Ascending aorta (tissue), 2 donors: Measurements from ENCODE around the gene KRTAP12-4. TPM values are rescaled to one million over a fixed set of nuclear protein-coding genes. Genes with fewer than 3 reads are reported as not detected.

Source experiments
- DNase-seq, 2 donors: peaks; one replicate each; pipeline ENCODE4 v3.0.0-alpha.2; 2019; ENCODE audit warnings: low spot score in 2 of 2
- H3K27ac ChIP-seq, 2 donors: fragments of 200-600 bp; sonication (generic); one replicate each; pipeline ENCODE4 v1.5.1; 2016 to 2017; ENCODE audit warnings: mild to moderate bottlenecking in 1 of 2
- H3K27me3 ChIP-seq: fragments of 200-600 bp; sonication (generic); one replicate; pipeline ENCODE4 v1.5.1; 2017
- H3K36me3 ChIP-seq, 2 donors: fragments of 200-600 bp; sonication (generic); one replicate each; pipeline ENCODE4 v1.5.1; 2016
- H3K4me1 ChIP-seq, 2 donors: fragments of 200-600 bp; sonication (generic); one replicate each; pipeline ENCODE4 v1.5.1; 2016 to 2017; ENCODE audit warnings: mild to moderate bottlenecking in 1 of 2
- H3K4me3 ChIP-seq, 2 donors: fragments of 200-600 bp; sonication (generic); one replicate each; pipeline ENCODE4 v1.5.1; 2016 to 2017; ENCODE audit warnings: mild to moderate bottlenecking in 1 of 2
- H3K9me3 ChIP-seq, 2 donors: fragments of 200-600 bp; sonication (generic); one replicate each; pipeline ENCODE4 v1.5.1; 2016
- CTCF ChIP-seq, 3 experiments: fragments of 200-600 bp in 2 of 3; fragments of 450-650 bp in 1 of 3; sonication (generic) in 2 of 3; IDR thresholded peaks; one replicate each; pipeline ENCODE4 v1.5.1; 2016 to 2019; ENCODE audit warnings: antibody characterized with exemption in 3 of 3, mild to moderate bottlenecking in 1 of 3, moderate library complexity in 1 of 3
- intact Hi-C: fragments of 100-400 bp; cut with DNase I; formaldehyde crosslinking; loops from one replicate; pipeline ENCODE4 v1.15.1; 2023
- total RNA-seq: library from RNA; depleted of rRNA; stranded (reverse); fragments of >200 nt; gene quantifications from one replicate; pipeline ENCODE4 v1.1.0, GENCODE V29; 2016

Gene KRTAP12-4
- total RNA-seq, 1 donor from 2014 or later = not detected

- Histone ChIP-seq H3K4me1 (no peaks in the 10 kb centered on the region), H3K36me3 (no peaks in the 10 kb centered on the region), H3K4me3 (no peak overlapping the region), H3K27me3 (no peaks in the 10 kb centered on the region), H3K9me3 (peaks cover 0 to 15% of the 10 kb centered on the region in 2 donors), H3K27ac (no peak overlapping the region)
- intact Hi-C loops = no loop called here
- DNase-seq = no peak
- no peak for TF ChIP-seq CTCF (IDR thresholded peaks at IDR 0.05)
Measured at GRCh38 chr21:44625756-44626155, 28.7 kb downstream of the KRTAP12-4 start.

- Histone ChIP-seq H3K36me3 (no peaks in the 10 kb centered on the region), H3K27me3 (no peaks in the 10 kb centered on the region), H3K4me1 (no peaks in the 10 kb centered on the region), H3K27ac (no peak overlapping the region), H3K4me3 (no peak overlapping the region), H3K9me3 (peaks cover 0 to 3% of the 10 kb centered on the region in 2 donors)
- TF ChIP-seq CTCF (IDR thresholded peaks at IDR 0.05) = no peak
- intact Hi-C loops = no loop called here
- no peak for DNase-seq
Measured at GRCh38 chr21:44623575-44623974, 30.9 kb downstream of the KRTAP12-4 start.

GRCh38 chr21:44619886-44620285 lies 34.6 kb downstream of the KRTAP12-4 start:
- TF ChIP-seq CTCF (IDR thresholded peaks at IDR 0.05) = no peak
- Histone ChIP-seq H3K27ac (no peak overlapping the region), H3K9me3 (peaks cover 0 to 3% of the 10 kb centered on the region in 2 donors), H3K36me3 (no peaks in the 10 kb centered on the region), H3K4me3 (no peak overlapping the region), H3K27me3 (no peaks in the 10 kb centered on the region), H3K4me1 (no peaks in the 10 kb centered on the region)
- intact Hi-C loops = no loop called here
- DNase-seq = no peak

GRCh38 chr21:44618909-44619308 lies 35.5 kb downstream of the KRTAP12-4 start:
- Histone ChIP-seq H3K9me3 (peaks cover 0 to under 1% of the 10 kb centered on the region in 2 donors), H3K36me3 (no peaks in the 10 kb centered on the region)
- no peak for TF ChIP-seq CTCF (IDR thresholded peaks at IDR 0.05)

GRCh38 chr21:44618504-44618903 lies 36.0 kb downstream of the KRTAP12-4 start:
- DNase-seq = no peak

More at GRCh38 chr21:44618909-44619308, 35.5 kb downstream of the KRTAP12-4 start:
- intact Hi-C loops = no loop called here
- H3K27me3 ChIP-seq = no peaks in the 10 kb centered on the region
- no peak overlapping the region for H3K4me3 ChIP-seq
- no peaks in the 10 kb centered on the region for H3K4me1 ChIP-seq
- H3K27ac ChIP-seq = no peak overlapping the region
- DNase-seq = no peak

More at GRCh38 chr21:44618504-44618903, 36.0 kb downstream of the KRTAP12-4 start:
- Histone ChIP-seq H3K27me3 (no peaks in the 10 kb centered on the region), H3K36me3 (no peaks in the 10 kb centered on the region), H3K4me3 (no peak overlapping the region), H3K9me3 (no peaks in the 10 kb centered on the region), H3K4me1 (no peaks in the 10 kb centered on the region), H3K27ac (no peak overlapping the region)
- no peak for TF ChIP-seq CTCF (IDR thresholded peaks at IDR 0.05)
- intact Hi-C loops = no loop called here
